ENCODE data around the gene AGO4. TPM values are rescaled to one million over a fixed set of nuclear protein-coding genes. Genes with fewer than 3 reads are reported as not detected.
"Not testable (repeated sequence)": the region's sequence is repeated elsewhere in the genome, so short reads cannot be mapped to it uniquely, and the experiment has no call there.

Gene AGO4
- total RNA-seq, 1 experiment from 2014 or later: 5.2 TPM

DNA sequence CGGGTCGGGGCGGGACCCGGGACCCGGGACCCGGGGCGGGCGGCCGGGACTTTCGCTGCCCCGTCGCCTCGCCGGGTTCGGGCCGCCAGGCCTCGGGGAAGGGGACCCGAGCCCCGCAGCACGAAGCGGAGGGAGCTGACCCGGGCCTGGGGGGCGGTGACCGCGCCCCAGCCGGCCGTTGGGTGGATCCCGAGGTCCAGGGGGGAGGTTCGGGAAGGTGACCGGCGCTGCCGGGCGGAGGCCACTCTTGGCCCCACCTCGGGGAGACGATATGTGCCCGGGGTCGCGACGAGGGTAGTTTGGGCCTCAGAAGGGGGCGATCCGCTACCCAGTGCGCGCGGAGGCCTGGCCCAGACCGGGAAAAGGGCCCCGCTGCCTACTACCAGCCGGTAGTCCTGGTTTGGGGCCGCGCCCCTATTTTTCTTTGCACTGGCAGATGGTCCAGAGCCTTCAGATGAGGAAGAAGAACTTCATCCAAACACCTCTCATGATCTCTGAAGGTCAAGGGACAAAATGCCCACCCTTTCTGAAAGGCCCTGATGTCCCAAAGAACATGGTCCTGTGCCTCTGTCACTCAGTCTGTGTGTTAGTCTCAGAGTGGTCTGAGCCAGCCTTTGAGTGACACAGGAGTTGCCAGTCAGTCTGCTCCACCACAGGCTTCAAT lies 766 bp downstream of the AGO4 start:
- POLR2A ChIA-PET: interaction anchor here (0.6 to 1.6 kb wide), 2 partner anchors 121 to 123 kb away, joined by 4 to 8 read pairs; partner anchors contain the start of gene AGO3
- TF ChIP-seq, protein P1, sequence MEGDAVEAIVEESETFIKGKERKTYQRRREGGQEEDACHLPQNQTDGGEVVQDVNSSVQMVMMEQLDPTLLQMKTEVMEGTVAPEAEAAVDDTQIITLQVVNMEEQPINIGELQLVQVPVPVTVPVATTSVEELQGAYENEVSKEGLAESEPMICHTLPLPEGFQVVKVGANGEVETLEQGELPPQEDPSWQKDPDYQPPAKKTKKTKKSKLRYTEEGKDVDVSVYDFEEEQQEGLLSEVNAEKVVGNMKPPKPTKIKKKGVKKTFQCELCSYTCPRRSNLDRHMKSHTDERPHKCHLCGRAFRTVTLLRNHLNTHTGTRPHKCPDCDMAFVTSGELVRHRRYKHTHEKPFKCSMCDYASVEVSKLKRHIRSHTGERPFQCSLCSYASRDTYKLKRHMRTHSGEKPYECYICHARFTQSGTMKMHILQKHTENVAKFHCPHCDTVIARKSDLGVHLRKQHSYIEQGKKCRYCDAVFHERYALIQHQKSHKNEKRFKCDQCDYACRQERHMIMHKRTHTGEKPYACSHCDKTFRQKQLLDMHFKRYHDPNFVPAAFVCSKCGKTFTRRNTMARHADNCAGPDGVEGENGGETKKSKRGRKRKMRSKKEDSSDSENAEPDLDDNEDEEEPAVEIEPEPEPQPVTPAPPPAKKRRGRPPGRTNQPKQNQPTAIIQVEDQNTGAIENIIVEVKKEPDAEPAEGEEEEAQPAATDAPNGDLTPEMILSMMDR (IDR thresholded peaks at IDR 0.05; ENCODE audit: unreplicated experiment): no peak
- no peaks in the 10 kb centered on the region for H3K36me3 Mint-ChIP-seq (ENCODE audit: insufficient read depth, unreplicated experiment)
- no peaks in the 10 kb centered on the region for H3K9me3 Mint-ChIP-seq (ENCODE audit: unreplicated experiment)
- peaks cover 17% of the 10 kb centered on the region for H3K4me1 Mint-ChIP-seq (ENCODE audit: insufficient read depth, unreplicated experiment)
- intact Hi-C loops (cut with micrococcal nuclease): no loop called here
- DNase-seq (ENCODE audit: unreplicated experiment): peak; percentile 26
- H3K27ac Mint-ChIP-seq (ENCODE audit: low read depth, unreplicated experiment): peak overlapping the region; percentile 88
- peak overlapping the region; percentile 82 for H3K4me3 Mint-ChIP-seq (ENCODE audit: unreplicated experiment)
- CTCF ChIA-PET: interaction anchor here (0.6 to 0.7 kb wide), 3 partner anchors 11 to 124 kb away, joined by 3 read pairs; no protein-coding TSS in a partner anchor
- H3K27me3 Mint-ChIP-seq (ENCODE audit: insufficient read depth, unreplicated experiment): no peaks in the 10 kb centered on the region
- BruUV-seq (replicated peaks): no TSS peak

DNA sequence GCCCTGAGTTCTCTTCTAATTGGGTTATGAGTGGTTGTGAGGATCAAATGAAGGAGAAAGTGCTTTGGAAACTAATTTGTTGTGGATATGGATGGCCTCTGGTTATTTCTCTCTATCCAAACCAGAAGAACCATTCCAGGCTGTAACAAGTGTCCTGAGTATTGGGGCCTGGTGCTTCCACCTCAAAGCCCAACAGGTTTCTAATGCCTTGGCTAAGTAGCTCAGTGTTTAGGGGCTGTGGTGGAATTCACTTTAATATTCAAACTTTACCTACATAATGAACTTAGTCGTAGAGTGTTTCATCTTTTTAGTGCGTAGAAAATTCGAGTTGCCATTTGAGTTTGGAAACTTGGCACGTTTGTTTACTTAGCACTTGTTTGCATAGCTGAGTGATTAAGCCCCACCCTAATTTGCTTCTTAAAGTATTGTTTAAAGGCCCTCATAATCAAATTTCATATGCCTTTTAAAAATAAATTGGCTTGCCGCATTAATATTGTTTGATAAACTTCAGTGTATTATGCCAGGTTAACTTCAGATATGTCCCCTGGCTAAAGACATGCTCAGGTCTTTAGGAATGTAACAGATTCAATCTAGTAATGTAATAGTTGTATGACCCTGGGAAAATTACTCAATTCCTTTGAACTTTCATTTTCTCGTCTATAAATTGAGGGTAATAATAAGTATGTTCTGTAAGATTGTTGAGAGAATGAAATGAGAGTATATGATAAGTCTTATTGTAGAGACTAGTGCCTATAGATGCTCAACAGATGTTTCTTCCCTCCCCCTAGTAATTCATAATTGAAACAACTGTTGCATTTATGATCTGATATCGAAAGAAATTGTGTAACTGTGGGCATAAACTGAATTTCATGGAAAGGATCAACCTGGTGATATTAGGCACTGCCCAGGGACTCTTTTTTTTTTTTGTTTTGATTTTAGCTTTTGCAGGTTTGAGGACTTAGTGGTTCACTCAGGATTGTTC lies 1.6 kb downstream of the AGO4 start:
- H3K4me3 Mint-ChIP-seq (ENCODE audit: unreplicated experiment): peak overlapping the region; percentile 82
- POLR2A ChIA-PET: interaction anchor here (0.8 to 1.6 kb wide), 4 partner anchors 40 to 280 kb away, joined by 4 to 8 read pairs (median 4); partner anchors contain the start of genes AGO3 and CLSPN
- H3K36me3 Mint-ChIP-seq (ENCODE audit: insufficient read depth, unreplicated experiment): no peaks in the 10 kb centered on the region
- H3K9me3 Mint-ChIP-seq (ENCODE audit: unreplicated experiment): no peaks in the 10 kb centered on the region
- peak overlapping the region; percentile 88 for H3K27ac Mint-ChIP-seq (ENCODE audit: low read depth, unreplicated experiment)
- intact Hi-C loops (cut with micrococcal nuclease): loop anchor here (1.0 kb wide), 1 partner anchor 19 kb away; no protein-coding TSS in a partner anchor
- CTCF ChIA-PET: interaction anchor here (0.6 to 0.7 kb wide), 4 partner anchors 10 to 279 kb away, joined by 3 to 4 read pairs (median 3); no protein-coding TSS in a partner anchor
- TF ChIP-seq, protein P1 (IDR thresholded peaks at IDR 0.05; ENCODE audit: unreplicated experiment): no peak
- DNase-seq (ENCODE audit: unreplicated experiment): no peak
- H3K27me3 Mint-ChIP-seq (ENCODE audit: insufficient read depth, unreplicated experiment): no peaks in the 10 kb centered on the region
- peaks cover 17% of the 10 kb centered on the region for H3K4me1 Mint-ChIP-seq (ENCODE audit: insufficient read depth, unreplicated experiment)
- BruUV-seq (replicated peaks): TSS peak; percentile 48

- TF ChIP-seq, protein P1 (IDR thresholded peaks at IDR 0.05; ENCODE audit: unreplicated experiment): no peak
- Mint-ChIP-seq H3K4me1 (ENCODE audit: insufficient read depth, unreplicated experiment) (peaks cover 17% of the 10 kb centered on the region), H3K9me3 (ENCODE audit: unreplicated experiment) (no peaks in the 10 kb centered on the region), H3K36me3 (ENCODE audit: insufficient read depth, unreplicated experiment) (no peaks in the 10 kb centered on the region), H3K27ac (ENCODE audit: low read depth, unreplicated experiment) (peak overlapping the region; percentile 88), H3K27me3 (ENCODE audit: insufficient read depth, unreplicated experiment) (no peaks in the 10 kb centered on the region), H3K4me3 (ENCODE audit: unreplicated experiment) (peak overlapping the region; percentile 82)
- ChIA-PET CTCF (interaction anchor here (0.6 to 0.7 kb wide), 3 partner anchors 37 to 278 kb away, joined by 4 read pairs; no protein-coding TSS in a partner anchor), POLR2A (interaction anchor here (0.8 to 1.5 kb wide), 5 partner anchors 11 to 279 kb away, joined by 3 to 5 read pairs (median 4); partner anchors contain the start of genes AGO3 and CLSPN)
- DNase-seq (ENCODE audit: unreplicated experiment): peak; percentile 37
- BruUV-seq (replicated peaks): no TSS peak
- intact Hi-C loops (cut with micrococcal nuclease): loop anchor here (1.0 kb wide), 1 partner anchor 20 kb away; no protein-coding TSS in a partner anchor
These were observed 2.5 kb downstream of the AGO4 start for GRCh38 chr1:35810096-35810881.

DNA sequence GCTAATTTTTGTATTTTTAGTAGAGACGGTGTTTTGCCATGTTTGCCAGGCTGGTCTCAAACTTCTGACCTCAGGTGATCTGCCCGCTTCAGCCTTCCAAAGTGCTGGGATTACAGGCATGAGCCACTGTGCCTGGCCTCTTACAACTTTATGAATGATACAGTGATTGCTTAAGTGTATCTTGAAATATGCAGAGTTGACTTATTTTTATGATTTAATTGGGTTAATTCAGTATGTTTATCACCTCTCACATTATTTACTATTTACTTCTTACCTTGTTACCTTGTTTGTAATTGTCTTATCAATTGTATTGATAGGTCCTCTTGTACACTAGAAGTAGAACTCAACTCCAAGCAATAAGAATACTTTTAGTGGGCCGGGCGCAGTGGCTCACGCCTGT lies 4.9 kb downstream of the AGO4 start:
- intact Hi-C loops (cut with micrococcal nuclease); H3K9me3 Mint-ChIP-seq (ENCODE audit: unreplicated experiment); BruUV-seq (replicated peaks); DNase-seq (ENCODE audit: unreplicated experiment); H3K36me3 Mint-ChIP-seq (ENCODE audit: insufficient read depth, unreplicated experiment); H3K27me3 Mint-ChIP-seq (ENCODE audit: insufficient read depth, unreplicated experiment); H3K4me3 Mint-ChIP-seq (ENCODE audit: unreplicated experiment); H3K27ac Mint-ChIP-seq (ENCODE audit: low read depth, unreplicated experiment): not testable (repeated sequence)
- peaks cover 17% of the 10 kb centered on the region for H3K4me1 Mint-ChIP-seq (ENCODE audit: insufficient read depth, unreplicated experiment)
- POLR2A ChIA-PET: interaction anchor here (0.8 kb wide), 1 partner anchor 8 kb away, joined by 3 read pairs; no protein-coding TSS in a partner anchor
- CTCF ChIA-PET: interaction anchor here (0.7 to 1.4 kb wide), 4 partner anchors 32 to 1311 kb away, joined by 3 to 4 read pairs (median 3); no protein-coding TSS in a partner anchor

All from MCF 10A (cell line).